Adipocyte (in vitro differentiated cells): ENCODE results near the gene TIGIT.

Experiments
- DNase-seq: peaks from one replicate; pipeline ENCODE4 v3.0.0-alpha.2; 2015; ENCODE audit warnings: low read depth
- H3K27me3 ChIP-seq: replicated peaks from 2 replicates; pipeline ENCODE4 v1.7.0; 2013; ENCODE audit warnings: mild to moderate bottlenecking, low read length, moderate library complexity; ENCODE audit not compliant: control insufficient read depth, insufficient read depth
- H3K36me3 ChIP-seq: 2 replicates; pipeline ENCODE4 v1.7.0; 2013; ENCODE audit warnings: low read length, mild to moderate bottlenecking, moderate library complexity; ENCODE audit not compliant: control insufficient read depth, insufficient read depth, severe bottlenecking
- H3K4me1 ChIP-seq: 2 replicates; pipeline ENCODE4 v1.7.0; 2013; ENCODE audit warnings: mild to moderate bottlenecking, low read length, moderate library complexity; ENCODE audit not compliant: control insufficient read depth, insufficient read depth
- H3K4me3 ChIP-seq: 2 replicates; pipeline ENCODE4 v1.7.0; 2013; ENCODE audit warnings: mild to moderate bottlenecking, low read length, moderate library complexity
- H3K9ac ChIP-seq: 2 replicates; pipeline ENCODE4 v1.7.0; 2013; ENCODE audit warnings: mild to moderate bottlenecking, low read length, moderate library complexity
- H3K9me3 ChIP-seq: 2 replicates; pipeline ENCODE4 v1.7.0; 2013; ENCODE audit warnings: mild to moderate bottlenecking, low read length, moderate library complexity; ENCODE audit not compliant: control insufficient read depth

The TIGIT gene

GRCh38 chr3:114355653-114356052 is 61.8 kb downstream of the TIGIT start:
- Histone ChIP-seq H3K9me3 (no peaks in the 10 kb centered on the region), H3K9ac (no peak overlapping the region), H3K4me1 (no peaks in the 10 kb centered on the region), H3K36me3 (peaks cover 11% of the 10 kb centered on the region), H3K4me3 (no peak overlapping the region), H3K27me3 (no peaks in the 10 kb centered on the region)
- no peak for DNase-seq

DNA sequence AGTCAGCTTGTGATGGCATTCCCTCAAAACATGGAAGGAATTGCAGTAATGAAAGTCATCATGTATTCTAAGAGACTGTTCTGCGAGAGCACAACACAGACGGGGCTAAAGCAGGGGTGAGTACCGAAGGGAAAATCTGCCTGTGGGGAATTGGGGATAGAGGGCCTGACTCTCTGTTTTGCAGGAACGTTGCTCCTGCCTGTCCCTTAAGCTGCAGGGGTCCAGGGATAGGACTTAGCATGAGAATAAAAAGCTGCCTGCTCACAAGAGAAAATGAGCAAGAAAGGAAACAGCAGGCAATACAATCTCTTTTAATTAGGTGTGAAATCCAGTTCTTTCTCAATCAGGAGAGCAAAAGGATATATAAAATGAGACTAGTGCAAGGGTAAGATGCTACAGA is 62.2 kb downstream of the TIGIT start:
- no peaks in the 10 kb centered on the region for H3K27me3 ChIP-seq
- no peaks in the 10 kb centered on the region for H3K9me3 ChIP-seq
- peaks cover 7% of the 10 kb centered on the region for H3K36me3 ChIP-seq
- no peak overlapping the region for H3K9ac ChIP-seq
- H3K4me3 ChIP-seq, result no peak overlapping the region
- H3K4me1 ChIP-seq, result no peaks in the 10 kb centered on the region
- DNase-seq, result no peak

GRCh38 chr3:114356525-114356924 is 62.7 kb downstream of the TIGIT start:
- no peaks in the 10 kb centered on the region for H3K4me1 ChIP-seq
- H3K36me3 ChIP-seq, result peaks cover 3% of the 10 kb centered on the region
- no peaks in the 10 kb centered on the region for H3K9me3 ChIP-seq
- H3K4me3 ChIP-seq, result no peak overlapping the region
- no peak overlapping the region for H3K9ac ChIP-seq
- H3K27me3 ChIP-seq, result no peaks in the 10 kb centered on the region
- no peak for DNase-seq
